WI38 (cell line): ENCODE results near the gene C6orf89.
A peak's percentile ranks its signal among the peaks of the same experiment; 100 is the strongest.

Experiments used
- H3K4me3 ChIP-seq: 2 replicates; pipeline ENCODE4 v1.5.1; 2011; ENCODE audit warnings: low read depth, mild to moderate bottlenecking, control low read depth, low read length
- TF ChIP-seq, protein P1 (sequence below): IDR thresholded peaks from 2 replicates; pipeline ENCODE4 v1.5.1; 2012; ENCODE audit warnings: low read depth, mild to moderate bottlenecking, control low read depth, low read length

Gene C6orf89

DNA sequence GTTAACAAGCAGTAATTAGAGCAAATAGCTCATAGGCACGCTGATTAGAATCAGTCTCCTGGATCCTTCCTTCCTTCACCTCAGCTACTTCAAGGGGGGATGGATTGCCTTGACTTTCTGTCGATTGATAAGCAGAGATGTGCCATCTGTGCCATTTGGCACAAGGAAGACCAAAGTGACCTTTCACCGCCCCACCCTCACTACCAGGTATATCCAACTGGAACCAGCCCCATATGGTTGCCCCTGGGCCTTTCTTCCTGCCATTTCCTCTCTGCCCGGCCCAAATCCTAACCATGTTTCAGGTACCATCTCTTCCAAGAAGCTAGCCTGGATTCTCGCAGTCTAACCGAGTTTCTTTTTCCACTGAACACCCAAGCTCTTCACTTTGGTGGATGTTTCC, 37.8 kb upstream of the C6orf89 start:
- TF ChIP-seq, protein P1, sequence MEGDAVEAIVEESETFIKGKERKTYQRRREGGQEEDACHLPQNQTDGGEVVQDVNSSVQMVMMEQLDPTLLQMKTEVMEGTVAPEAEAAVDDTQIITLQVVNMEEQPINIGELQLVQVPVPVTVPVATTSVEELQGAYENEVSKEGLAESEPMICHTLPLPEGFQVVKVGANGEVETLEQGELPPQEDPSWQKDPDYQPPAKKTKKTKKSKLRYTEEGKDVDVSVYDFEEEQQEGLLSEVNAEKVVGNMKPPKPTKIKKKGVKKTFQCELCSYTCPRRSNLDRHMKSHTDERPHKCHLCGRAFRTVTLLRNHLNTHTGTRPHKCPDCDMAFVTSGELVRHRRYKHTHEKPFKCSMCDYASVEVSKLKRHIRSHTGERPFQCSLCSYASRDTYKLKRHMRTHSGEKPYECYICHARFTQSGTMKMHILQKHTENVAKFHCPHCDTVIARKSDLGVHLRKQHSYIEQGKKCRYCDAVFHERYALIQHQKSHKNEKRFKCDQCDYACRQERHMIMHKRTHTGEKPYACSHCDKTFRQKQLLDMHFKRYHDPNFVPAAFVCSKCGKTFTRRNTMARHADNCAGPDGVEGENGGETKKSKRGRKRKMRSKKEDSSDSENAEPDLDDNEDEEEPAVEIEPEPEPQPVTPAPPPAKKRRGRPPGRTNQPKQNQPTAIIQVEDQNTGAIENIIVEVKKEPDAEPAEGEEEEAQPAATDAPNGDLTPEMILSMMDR: no peak
- H3K4me3 ChIP-seq: no peak overlapping the region

DNA sequence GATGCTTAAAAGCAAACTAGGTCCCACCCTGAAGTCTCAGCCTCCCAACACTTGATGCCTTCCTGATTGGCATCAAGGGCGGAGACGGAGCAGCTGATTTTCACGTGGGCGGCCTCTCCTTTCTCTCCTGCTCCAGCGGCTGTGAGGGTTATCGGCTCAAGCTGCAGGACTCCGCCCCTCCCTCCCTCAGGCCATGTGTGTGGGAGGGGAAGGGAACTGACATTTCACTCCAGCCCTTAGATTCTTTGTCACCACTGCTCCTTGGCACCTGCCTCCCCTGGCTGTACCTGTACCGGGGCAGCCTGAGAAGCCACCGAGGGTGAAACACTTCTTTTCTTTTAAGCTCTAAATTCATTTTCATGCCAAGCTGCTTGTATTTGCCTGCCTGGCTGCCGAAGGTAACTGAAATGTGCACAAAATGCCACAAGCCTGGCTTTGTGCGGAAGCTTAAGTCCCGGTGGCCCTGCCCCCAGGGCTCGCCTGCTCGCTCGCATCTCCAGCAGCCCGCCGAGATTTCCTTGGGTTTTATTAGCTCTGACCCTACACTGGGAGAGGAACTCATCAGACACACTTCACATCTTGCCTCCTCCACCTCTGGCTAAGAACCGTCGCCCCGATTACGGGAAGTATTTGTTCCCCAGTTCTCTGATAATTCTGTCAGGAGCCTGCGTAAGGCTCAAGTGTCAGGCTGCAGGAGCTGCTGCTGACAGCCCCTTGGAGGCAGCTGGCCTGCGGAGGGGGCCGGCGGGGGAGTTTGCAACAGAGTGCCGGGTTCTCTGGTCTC, 36.9 kb upstream of the C6orf89 start:
- H3K4me3 ChIP-seq: no peak overlapping the region
- TF ChIP-seq, protein P1: no peak

DNA sequence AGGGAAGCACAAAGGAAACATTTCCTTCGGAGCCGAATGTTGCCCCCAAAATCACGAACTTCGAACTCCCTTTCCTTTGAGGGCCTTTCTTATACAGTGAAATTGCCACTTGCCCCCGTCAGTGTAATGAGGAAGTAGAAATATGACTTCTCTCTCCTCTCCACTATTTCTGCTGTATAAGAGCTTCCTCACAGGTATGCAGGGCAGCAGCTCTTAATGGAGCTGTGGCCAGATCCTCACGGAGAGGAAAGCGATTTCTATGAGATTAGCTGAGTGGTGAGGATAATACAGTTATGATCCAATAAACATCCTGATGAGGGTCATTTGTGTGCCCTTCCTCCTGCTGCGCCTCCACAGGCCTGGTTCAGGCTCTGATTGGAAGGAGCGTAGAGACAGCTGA, 35.7 kb upstream of the C6orf89 start:
- no peak overlapping the region for H3K4me3 ChIP-seq
- TF ChIP-seq, protein P1: no peak

DNA sequence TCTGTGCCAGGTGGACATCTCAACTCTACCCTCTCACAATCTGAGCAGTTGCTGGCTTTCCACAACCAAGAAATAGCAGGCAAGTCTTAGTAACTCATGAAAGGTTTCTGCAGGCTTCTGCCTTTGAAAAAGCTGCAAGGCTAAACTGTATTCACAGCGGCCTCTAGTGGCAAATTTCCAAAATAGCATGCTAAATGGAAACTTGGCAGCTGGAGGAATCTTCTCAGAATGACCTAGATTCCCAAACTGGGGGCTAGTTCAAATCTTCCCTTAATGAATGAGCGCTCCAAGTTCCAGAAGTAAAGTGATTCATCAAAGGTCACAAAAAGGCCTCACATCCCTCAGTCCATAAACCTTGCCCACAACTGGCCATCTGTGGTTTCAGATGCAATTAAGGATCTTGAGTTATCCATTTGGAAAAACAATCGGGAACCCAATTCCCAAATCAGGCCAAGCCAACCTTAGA, 34.6 kb upstream of the C6orf89 start:
- TF ChIP-seq, protein P1: peak; percentile 62

DNA sequence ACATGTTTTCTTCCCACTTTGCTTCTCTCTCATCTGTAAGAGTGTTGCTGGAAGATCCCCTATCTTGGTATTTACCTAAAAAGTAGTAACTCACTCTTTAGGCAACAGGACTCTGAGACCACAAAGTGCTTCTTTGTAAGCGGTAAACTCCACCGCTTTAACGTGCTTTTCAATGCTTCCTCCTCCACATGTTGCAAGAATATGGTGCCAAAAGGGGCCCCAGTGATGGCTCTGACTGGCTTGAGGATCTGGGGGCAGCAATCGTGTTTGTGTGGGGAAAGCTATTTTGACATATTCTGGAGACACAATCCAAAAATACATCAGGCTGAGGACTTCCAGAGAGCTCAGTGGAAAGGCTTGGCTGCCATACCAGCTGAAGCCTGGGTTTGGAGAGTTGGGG, 34.1 kb upstream of the C6orf89 start:
- H3K4me3 ChIP-seq: no peak overlapping the region
- TF ChIP-seq, protein P1: no peak

More for the DNA sequence above, 34.6 kb upstream of the C6orf89 start:
- no peak overlapping the region for H3K4me3 ChIP-seq

DNA sequence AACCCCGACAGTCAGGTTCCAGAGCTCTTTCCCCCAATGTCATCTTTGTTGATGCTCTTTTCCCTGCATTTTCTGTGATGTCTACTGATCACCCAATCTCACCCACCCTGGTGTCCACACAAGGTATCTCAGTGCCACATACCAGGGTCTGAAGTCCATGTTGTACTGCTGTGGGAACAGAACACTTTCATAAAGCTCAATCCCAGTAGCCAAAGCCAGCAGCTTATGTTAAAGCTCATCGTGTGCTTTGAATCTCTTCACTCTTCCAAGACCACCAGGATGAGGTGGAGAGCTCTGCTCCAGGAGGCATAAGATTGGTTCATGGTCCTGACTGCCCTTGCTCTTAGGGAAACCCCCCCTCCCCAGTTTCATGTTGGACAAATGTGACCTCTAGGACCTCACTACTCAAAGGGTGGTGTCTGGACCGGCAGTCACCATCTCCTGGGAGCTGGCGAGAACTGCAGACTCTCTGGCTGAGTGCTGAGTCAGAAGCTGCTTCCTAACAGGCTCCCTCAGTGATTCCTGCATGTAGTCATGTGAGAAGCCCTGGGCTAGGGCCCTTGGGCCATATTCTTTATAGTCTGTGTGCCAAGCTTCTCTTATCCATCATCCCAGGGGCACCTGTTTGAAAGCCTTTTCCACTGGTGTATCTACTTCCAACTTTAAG, 33.1 kb upstream of the C6orf89 start:
- H3K4me3 ChIP-seq: no peak overlapping the region
- TF ChIP-seq, protein P1: no peak

DNA sequence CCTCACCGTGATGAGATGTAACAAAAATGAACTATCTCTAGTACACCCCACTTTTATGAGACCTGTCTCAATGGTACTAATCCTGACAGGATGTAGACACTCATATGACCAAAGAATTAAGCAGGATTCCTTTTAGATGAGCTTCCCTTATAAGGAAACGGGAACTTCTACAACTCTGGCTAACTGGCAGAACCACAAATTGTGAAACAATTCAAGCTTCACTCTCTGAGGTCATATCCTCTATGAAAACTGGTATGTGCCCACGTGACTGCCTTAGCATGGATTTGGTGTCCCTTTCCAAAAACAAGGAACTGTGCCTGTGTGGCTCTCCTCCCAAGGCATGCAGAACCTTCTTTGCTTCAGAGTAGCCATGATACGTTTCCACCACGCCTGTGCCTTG, 32.4 kb upstream of the C6orf89 start:
- H3K4me3 ChIP-seq: no peak overlapping the region
- TF ChIP-seq, protein P1: no peak
